Renal pelvis (tissue), 4 donors: ENCODE results near the gene P2RY14. TPM values are rescaled to one million over a fixed set of nuclear protein-coding genes. Genes with fewer than 3 reads are reported as not detected.

Source experiments
- DNase-seq: peaks from one replicate; pipeline ENCODE4 v3.0.0-alpha.2; 2013
- polyA plus RNA-seq, 3 donors: library from polyadenylated mRNA; unstranded; fragments of 120-200 nt; gene quantifications; one replicate each; pipeline ENCODE4 v1.2.1, GENCODE V29; 2013; ENCODE audit not compliant: insufficient read length in 3 of 3

Gene P2RY14
- polyA plus RNA-seq, 3 donors, result 0.27 to 0.62 (median 0.60) TPM

- DNase-seq, result no peak
Measured at GRCh38 chr3:151303751-151304150, 25.4 kb upstream of the P2RY14 start.

- DNase-seq, result no peak
Measured at GRCh38 chr3:151301787-151302186, 23.4 kb upstream of the P2RY14 start.

DNA sequence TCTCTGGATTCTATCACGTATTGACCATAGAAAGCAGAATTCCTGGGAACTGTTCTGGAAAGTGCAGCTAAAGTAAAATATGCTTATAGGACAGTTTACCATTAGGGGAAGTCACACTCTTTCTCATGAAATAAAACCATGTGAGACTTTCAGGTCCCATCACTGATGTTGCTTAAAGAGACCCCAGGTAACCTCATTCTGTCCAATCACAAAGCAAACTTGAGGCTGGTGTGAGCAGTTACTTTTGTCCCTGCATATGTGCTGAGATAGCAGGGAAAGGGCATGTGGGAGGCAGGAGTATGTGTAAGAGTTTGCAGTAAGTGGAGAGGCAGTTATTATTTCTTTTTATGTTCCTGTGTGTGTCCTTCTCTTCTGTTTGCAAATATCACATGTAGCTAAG, 22.2 kb upstream of the P2RY14 start:
- DNase-seq, result no peak

GRCh38 chr3:151299006-151299405, 20.7 kb upstream of the P2RY14 start:
- DNase-seq, result no peak

DNA sequence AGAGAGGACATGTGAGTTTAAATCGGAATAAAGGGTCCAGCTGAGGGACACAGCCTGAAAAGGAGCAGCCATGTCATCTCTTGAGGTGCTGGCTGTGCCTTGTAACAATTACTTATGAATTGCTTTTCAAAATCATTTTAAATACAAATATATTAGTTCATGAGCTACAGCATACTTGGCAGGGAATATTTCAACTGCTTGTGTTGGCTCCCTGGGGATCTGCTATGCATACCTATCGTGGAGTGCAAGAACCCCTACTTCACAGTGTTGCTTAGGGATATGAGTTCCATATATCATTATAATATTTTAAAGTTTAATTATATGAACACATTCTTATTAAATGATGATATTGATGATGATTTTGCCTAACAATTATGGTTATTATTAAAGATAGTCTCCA, 19.1 kb upstream of the P2RY14 start:
- DNase-seq, result no peak

DNA sequence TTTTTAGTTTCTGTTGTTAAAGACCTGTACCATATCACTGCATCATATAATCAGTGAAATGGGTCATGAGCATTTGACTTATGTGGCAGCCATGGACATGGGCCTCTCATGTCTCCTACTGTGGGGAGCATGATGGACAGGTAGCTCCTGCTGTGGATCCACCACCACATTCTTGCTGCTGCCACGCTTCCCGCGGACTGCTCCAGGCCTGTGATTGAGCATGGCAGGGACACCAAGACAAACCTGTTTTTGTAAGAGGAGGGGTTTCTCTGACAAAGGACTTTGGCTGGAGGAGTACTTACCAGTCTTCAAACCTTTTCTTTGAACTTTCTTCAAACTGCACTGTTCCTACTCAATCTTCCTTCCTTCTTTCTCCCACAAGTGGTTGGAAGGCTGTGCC, 17.9 kb upstream of the P2RY14 start:
- no peak for DNase-seq

- DNase-seq, result no peak
Measured at GRCh38 chr3:151293127-151293526, 14.8 kb upstream of the P2RY14 start.

DNA sequence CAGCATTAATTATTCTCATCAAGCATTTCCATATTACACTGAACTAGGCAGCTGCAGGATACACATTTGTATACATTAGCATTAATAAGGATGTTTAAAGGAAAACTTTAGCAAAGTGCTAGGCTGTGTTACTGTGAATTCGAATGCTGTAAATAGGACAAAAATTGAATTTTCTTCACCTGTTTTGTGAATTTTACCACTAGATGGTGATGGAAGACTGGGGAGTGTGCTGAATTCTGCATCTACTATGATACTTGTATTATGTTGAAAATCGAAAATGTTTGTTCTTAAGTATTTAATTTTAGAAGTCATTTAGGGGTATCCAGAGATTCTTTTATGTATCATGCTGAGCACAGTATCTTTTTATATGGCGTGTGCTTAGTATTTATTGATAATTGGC, 12.3 kb upstream of the P2RY14 start:
- no peak for DNase-seq

DNA sequence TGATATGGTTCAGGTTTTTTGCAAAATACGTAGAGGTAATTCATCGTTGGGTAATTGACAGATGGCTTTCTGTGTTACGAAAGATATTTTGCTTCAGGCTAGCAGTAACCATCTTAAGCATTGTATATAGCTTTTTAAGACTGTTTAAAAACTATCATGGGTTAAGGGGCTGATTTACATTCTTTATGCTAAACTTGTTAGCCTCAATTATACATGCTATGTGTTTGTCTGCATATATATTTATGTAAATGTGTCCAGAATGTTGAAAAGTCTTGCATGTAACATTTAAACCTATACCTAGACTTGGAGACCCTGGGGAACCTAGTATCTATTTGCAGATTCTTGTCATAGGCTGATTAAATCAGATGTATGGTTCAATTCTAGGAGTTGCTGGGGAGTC, 11.1 kb upstream of the P2RY14 start:
- DNase-seq, result no peak

DNA sequence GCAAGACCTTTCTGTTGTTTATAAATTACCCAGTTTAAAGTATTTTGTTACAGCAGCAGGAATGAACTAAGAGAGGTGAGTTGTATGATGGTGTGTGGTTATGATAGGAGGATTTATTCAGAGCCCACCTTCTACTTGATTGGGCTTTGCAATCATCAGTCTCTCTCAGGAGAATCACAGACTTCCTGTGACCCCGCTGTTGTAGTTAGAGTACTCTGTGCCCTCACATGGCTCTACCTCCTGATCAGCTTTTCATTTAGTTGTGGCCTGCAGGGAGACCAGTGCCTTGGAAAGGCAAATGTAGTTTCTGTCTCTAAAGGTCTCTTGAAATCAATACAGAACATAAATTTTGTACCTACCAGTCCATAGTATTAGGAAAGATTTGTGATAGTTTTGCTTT, 7.6 kb upstream of the P2RY14 start:
- DNase-seq, result no peak

GRCh38 chr3:151283907-151284461, 5.6 kb upstream of the P2RY14 start:
- peak; percentile 51 for DNase-seq

DNA sequence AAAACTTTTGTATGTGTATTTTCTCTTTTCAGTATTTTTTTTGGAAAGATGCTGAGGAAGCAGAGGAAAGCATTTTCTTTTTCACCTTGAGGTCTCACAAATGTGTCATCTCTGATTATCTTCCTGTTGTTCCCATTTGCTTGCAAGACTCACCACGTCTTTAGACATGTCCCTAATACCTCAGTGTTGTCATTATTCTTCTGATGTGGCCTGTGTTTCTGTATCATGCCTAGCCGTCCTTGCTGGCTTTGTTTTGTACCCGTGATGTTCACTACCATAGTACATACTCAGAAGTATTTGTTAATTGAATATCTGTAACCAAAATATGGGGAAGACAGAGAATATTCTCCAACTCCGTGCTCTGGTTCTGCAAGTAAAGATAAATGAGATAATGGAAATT, 5.0 kb upstream of the P2RY14 start:
- no peak for DNase-seq

DNA sequence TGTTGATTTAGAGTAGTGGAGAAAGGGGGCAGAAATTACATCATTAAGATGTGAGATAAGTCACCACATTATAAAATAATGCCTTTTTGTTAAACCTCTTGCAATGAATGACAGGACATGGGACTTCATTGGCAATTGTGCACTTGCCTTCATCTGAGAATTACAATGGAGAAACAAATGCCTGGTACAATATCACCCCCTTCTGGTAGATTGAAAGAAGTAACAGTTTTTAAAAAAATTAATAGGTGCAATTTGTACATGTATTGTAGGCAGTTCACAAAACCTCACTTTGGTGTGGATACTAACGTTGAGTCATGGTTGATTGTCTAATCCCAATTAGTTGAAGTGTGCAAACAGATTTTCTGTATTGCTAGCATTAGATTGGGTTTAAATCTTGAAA, 4.6 kb upstream of the P2RY14 start:
- peak; percentile 57 for DNase-seq

- DNase-seq, result no peak
Measured at GRCh38 chr3:151281671-151282324, 3.5 kb upstream of the P2RY14 start.

DNA sequence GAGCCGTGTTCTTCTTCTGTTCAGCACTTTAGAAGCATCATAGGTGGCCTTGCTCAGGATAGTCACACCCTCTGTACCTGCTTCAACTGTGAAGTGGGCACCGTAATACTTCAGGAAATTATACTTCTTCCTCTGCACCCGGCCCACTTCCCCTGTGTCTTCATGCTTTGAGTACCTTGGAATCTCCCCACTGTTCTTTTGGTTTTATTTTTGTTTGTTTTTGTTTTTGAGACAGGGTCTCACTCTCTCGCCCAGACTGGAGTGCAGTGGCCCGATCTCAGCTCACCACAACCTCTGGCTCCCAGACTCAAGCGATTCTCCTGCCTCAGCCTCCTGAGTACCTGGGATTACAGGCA, 1.7 kb downstream of the P2RY14 start:
- no peak for DNase-seq

- DNase-seq, result no peak
Measured at GRCh38 chr3:151276038-151276686, 2.2 kb downstream of the P2RY14 start.

- no peak for DNase-seq
Measured at GRCh38 chr3:151275091-151275490, 3.3 kb downstream of the P2RY14 start.

GRCh38 chr3:151269631-151270030, 8.7 kb downstream of the P2RY14 start:
- no peak for DNase-seq

DNA sequence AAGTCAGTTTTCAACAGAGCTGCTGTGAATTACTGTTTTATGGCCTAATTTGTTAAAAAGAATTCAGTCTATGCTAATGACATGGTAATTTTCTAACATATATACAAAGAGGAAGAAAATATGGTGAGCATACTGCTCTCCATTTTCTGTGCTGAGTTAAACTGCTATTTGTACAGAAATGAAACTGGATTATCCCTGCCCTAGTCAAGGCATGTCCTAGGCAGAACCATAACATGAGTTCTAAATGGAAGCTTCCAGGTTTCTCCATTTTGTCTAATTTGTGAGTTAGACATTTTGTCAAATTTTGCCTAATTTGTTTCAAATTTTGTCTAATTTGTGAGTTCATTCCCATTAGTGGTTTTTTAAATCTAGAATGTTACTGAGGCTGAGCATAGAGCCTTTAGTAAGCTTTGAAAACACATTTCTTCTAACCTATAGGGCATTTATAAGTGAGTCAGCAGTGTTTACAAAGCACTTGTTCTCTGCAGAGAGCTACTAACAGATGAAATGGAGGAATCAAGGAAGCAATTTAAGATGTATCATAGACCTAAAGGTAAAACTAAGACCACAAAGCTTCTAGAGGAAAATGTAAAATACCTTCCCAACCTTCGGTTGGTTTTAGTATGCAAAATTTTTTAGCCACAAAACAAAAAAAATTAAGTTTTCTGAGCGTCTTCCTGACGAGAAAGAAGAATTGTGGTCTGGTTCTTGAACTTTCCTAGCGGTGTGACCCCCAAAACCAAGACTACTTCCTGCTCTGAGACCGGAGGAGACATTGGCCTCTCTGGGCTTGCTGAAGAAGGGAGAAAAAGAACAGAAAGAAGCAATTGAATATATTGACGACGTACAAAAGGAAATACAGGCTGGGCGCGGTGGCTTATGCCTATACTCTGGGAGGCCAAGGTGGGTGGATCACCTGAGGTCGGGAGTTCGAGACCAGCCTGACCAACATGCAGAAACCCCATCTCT, 9.8 kb downstream of the P2RY14 start:
- no peak for DNase-seq

DNA sequence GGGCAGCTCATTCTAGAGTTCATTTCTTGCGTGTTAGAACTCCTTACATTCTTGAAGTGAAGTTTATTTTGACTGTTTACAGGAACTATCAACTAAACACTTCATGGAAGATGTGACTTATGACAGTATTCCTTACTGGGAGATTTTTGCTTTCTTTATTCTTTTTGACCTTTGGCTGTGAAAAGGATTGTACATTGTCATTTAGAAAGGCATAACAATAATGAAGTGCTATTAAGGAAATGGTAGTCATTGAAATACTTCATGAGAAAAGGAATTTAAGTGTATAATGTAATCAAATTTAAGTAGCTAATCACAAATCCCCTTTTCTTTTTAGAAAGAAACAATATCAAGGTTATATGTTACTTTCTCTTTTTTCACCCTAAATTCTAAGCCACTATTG, 11.3 kb downstream of the P2RY14 start:
- no peak for DNase-seq

GRCh38 chr3:151265866-151266265, 12.5 kb downstream of the P2RY14 start:
- no peak for DNase-seq

- no peak for DNase-seq
Measured at GRCh38 chr3:151265166-151265565, 13.2 kb downstream of the P2RY14 start.

- no peak for DNase-seq
Measured at GRCh38 chr3:151264605-151265004, 13.7 kb downstream of the P2RY14 start.
